Stimulated activated CD8-positive, alpha-beta memory T cell treated with anti-CD3 and anti-CD28 coated beads, Interleukin-4, amount 100 ng/mL, for 1 hour (primary cell): ENCODE measurements around the gene ATP6AP2.

ENCODE experiments used
- DNase-seq, 2 donors: peaks; one replicate each; pipeline ENCODE4 v3.0.0-alpha.2; 2020; ENCODE audit warnings: low read depth in 2 of 2, low spot score in 1 of 2

The ATP6AP2 gene

GRCh38 chrX:40637687-40638086, 56.9 kb downstream of the ATP6AP2 start:
- no peak for DNase-seq

DNA sequence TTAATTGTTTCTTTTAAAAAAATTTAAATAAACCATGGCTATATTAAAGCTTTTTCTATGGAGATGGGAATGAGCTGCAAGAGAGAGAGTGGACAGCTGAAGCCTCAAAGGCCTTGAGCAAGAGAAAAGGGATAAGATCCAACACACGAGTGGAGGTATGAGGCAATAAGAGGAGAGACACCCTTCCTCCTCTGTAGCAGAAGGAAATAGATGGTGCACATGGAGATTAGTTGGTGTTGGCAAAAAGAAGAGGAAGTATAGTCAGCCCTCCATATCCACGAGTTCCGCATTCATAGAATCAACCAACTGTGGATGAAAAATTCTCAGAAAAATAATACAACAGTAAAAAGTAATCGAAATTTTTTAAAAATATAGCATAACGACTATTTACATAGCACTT, 63.4 kb downstream of the ATP6AP2 start:
- DNase-seq: no peak

- DNase-seq: peak in 1 of 2 donors; percentile 9
These were observed 64.1 kb downstream of the ATP6AP2 start for GRCh38 chrX:40644821-40645358.

DNA sequence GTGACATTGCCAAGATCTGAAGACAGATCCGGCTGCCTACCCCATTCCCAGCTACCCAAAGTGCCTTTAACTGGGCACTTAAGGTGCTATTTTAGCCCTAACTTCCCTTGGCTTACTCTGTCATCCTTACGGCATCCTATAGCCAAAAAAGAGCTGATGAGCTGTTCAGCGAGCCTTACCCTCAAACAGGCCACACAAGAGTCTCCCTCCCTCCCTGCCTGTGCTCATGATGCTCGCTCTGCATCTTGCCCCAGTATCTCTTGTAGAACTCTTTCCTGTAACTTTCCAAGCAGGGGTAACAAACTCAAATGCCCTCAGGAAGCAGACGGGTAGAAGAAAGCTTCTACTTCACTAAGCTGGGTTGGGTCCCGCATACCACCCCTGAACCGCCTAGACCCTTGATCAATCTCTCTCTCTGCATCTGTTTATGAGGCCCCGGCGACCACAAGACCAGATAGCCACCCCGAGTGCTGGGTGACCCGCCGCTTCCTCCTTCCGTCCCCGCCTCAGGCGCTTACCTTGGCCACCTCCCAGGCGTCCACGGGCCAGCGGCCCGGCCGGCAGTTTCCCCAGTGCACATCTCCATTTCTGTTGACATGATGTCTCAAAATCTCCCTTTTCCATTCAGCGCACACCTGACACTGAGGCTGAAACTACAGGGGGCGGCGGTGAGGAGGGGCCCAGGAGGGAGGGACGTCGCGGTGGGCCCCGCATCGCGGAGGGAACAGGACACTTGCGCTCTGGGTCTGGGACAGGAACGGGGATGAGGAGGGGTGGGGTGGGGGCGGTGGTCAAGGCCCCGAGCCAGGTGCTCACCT, 65.9 kb downstream of the ATP6AP2 start:
- DNase-seq: peak in 1 of 2 donors; percentile 5

DNA sequence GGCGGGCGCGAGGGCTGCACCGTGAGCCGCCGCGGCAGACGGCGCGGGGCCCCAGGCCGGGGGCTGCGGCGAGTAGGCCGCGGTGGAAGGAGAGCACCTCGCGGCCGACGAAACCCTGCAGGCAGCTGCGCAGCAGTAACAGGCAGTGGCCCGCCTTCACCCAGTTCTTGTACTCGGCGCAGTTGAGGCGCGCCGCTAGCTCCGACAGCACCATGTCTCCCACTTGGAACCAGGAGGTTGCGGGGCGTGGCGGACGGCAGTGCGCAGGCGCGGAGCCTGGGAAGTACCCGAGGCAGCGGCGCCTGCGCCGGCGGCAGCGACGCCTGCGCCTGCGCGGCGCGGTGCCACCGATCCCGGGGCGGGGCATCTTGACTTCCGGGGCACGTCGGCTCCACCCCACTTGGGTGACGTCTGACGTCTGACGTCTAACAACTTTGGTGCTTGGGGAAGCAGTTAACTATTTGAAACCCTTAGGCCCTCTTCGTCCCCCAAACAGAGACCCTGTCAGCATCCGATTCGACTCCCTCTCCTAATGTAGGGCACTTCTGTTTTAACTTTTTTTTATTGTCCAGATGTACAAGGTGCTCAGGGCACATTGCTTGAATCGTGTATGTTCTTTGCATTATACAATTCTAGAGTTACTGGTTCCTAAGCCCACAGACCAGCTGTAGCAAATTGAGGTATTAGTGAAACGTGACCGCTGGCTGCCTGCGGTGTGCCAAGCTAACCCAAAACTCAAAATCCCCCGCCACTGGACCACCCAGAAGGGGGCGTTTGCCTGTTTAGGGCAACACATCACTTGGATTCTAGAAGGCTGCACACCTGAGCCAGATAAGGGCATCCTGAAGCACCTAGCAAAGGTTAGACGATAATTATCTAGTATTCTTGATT, 66.8 kb downstream of the ATP6AP2 start, which contains the start of gene CXorf38:
TSS of gene CXorf38 (minus strand) at position 255 of the 891 bp plus-strand sequence. CDS start at position 214, 41 bp downstream.
- peak; percentile 84 to 92 for DNase-seq

DNA sequence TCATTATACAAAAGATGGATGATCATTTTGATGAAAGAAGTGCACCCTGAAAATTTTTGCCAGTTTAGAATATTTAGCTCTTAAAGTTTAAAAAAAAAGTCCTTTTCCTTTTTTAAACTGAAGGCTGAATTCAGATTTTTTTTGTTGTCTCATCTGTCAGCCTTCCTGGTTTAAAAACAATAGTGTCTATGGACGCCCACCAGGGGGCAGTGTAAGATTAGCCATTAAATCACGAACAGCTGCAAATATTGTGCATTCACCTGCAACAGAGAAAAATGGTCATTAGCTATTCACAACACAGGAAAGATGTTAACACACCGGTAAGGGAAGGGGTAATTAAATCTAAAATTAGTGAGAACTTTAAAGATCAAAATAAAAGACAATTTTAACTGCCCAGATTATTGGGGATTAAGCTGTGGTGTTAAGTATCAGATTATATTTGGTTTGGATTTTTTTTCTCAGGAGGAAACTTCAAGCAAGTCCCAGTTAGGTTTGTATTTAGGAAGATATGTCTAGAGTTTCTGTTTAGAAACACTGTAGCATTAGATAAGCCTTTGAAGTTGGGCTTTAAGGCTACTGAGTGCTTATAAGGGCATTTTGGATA, 71.0 kb downstream of the ATP6AP2 start:
- peak; percentile 37 to 64 for DNase-seq

DNA sequence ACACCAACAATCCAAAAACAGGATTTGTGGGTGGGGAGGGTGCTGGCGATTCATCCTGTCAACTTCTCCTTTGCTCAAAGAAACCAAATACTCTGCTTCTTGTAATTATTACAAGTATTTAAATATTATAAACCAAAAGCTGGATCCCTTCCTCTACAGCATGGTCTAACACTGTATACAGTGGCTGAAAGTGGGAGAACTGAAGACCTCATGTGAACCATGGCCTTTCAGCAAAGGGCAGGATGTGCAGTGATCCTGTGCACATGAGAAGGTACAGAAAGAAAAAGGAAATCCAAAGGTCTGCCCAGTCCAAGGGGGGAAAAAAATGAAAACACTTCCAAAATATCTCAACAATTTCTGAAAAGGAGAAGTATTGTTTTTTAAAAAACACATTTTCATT, 71.9 kb downstream of the ATP6AP2 start:
- DNase-seq: no peak

DNA sequence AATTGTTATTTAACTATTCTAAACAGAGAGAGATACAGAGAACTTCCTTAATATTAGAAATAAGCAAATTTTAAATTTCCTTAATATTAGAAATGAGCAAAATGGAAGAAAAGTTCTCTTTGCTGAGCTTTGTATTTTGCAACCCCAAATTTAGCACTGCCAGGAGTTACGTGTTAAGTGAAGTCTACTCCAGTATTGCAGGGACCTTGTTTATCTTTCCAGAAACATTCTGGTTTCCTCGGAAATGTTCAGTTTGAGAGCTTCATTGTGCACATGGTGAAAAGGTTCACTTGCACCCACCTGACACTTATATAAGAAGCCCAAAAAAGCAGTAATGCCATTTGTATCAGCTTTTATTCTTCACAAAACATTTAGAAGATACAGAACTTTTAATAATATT, 72.8 kb downstream of the ATP6AP2 start:
- DNase-seq: no peak
